NOMO-1 treated with DMSO at 0.1 percent for 48 hours (cell line): Measurements from ENCODE around the gene MIGA2.
A peak's percentile ranks its signal among the peaks of the same experiment; 100 is the strongest.
"Not testable (repeated sequence)": the region's sequence is repeated elsewhere in the genome, so short reads cannot be mapped to it uniquely, and the experiment has no call there.

Source experiments
- DNase-seq: peaks from one replicate; lab custom pipeline; 2025; ENCODE audit not compliant: unreplicated experiment; lab: John Stamatoyannopoulos, UW

The MIGA2 gene

GRCh38 chr9:129098328-129098727, 61.9 kb downstream of the MIGA2 start:
- no peak for DNase-seq

GRCh38 chr9:129100383-129101169, 64.2 kb downstream of the MIGA2 start:
- no peak for DNase-seq

GRCh38 chr9:129101279-129101678, 64.9 kb downstream of the MIGA2 start:
- DNase-seq, result no peak

- no peak for DNase-seq
These were observed 65.7 kb downstream of the MIGA2 start for GRCh38 chr9:129102095-129102525.

GRCh38 chr9:129102791-129103594, 66.6 kb downstream of the MIGA2 start:
- peak; percentile 2 for DNase-seq

GRCh38 chr9:129103595-129103965, 67.2 kb downstream of the MIGA2 start:
- DNase-seq, result no peak

- no peak for DNase-seq
These were observed 67.6 kb downstream of the MIGA2 start for GRCh38 chr9:129104051-129104450.

GRCh38 chr9:129105857-129106694, 69.7 kb downstream of the MIGA2 start:
- DNase-seq, result no peak

- no peak for DNase-seq
These were observed 71.2 kb downstream of the MIGA2 start for GRCh38 chr9:129107651-129108050.

GRCh38 chr9:129108083-129108804, 71.8 kb downstream of the MIGA2 start:
- DNase-seq, result no peak

GRCh38 chr9:129108805-129109536, 72.5 kb downstream of the MIGA2 start:
- DNase-seq, result no peak

- DNase-seq, result peak; percentile 31
These were observed 73.1 kb downstream of the MIGA2 start for GRCh38 chr9:129109537-129109903.

- DNase-seq, result peak; percentile 0
These were observed 73.7 kb downstream of the MIGA2 start for GRCh38 chr9:129109952-129110739.

GRCh38 chr9:129110740-129111527, 74.5 kb downstream of the MIGA2 start, which contains the start of the genes CRAT and PTPA:
Gene CRAT, minus strand, starts transcription at chr9:129110793. Its CDS starts 284 bp downstream, at chr9:129110509.
Gene PTPA, plus strand, starts transcription at chr9:129111415. Its CDS starts 186 bp downstream, at chr9:129111601.
- peak; percentile 87 for DNase-seq

GRCh38 chr9:129111528-129112151, 75.2 kb downstream of the MIGA2 start:
- DNase-seq, result peak; percentile 27

- DNase-seq, result not testable (repeated sequence)
These were observed 76.1 kb downstream of the MIGA2 start for GRCh38 chr9:129112526-129112925.

GRCh38 chr9:129113645-129114304, 77.3 kb downstream of the MIGA2 start:
- DNase-seq, result peak; percentile 27
